ENCODE measurements around the gene PTPRN2.

DNA sequence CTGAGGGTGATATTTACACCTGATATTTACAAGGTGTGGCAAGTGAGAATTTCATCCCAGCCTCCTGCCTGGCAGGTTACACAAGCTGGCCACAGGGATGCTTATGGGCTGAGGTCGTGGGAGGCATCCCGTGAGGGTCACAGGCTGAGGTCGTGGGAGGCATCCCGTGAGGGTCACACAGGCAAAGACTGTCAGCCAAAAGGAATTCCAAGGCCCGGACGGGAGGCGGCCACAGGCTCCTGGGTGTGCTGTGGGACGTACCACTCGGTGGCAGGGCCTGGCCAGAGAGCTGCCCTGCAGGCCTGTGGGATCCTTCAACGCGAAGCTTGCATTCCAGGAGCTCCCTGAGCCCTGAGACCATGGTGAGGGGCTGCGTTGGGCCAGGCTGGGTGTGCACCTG lies 790.3 kb downstream of the PTPRN2 start:
- TF ChIP-seq POLR2A (IDR thresholded peaks at IDR 0.05), result no peak
- TF ChIP-seq, protein P1, sequence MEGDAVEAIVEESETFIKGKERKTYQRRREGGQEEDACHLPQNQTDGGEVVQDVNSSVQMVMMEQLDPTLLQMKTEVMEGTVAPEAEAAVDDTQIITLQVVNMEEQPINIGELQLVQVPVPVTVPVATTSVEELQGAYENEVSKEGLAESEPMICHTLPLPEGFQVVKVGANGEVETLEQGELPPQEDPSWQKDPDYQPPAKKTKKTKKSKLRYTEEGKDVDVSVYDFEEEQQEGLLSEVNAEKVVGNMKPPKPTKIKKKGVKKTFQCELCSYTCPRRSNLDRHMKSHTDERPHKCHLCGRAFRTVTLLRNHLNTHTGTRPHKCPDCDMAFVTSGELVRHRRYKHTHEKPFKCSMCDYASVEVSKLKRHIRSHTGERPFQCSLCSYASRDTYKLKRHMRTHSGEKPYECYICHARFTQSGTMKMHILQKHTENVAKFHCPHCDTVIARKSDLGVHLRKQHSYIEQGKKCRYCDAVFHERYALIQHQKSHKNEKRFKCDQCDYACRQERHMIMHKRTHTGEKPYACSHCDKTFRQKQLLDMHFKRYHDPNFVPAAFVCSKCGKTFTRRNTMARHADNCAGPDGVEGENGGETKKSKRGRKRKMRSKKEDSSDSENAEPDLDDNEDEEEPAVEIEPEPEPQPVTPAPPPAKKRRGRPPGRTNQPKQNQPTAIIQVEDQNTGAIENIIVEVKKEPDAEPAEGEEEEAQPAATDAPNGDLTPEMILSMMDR (IDR thresholded peaks at IDR 0.05), result no peak
